DND-41 (cell line): ENCODE results near the gene GAN.

Source experiments
- CTCF ChIP-seq: IDR thresholded peaks from 2 replicates; pipeline ENCODE4 v1.5.1; 2012; ENCODE audit warnings: borderline replicate concordance, low read length, moderate library complexity, mild to moderate bottlenecking; ENCODE audit not compliant: poor library complexity, severe bottlenecking; ENCODE audit errors: extremely low read depth
- EZH2 ChIP-seq: IDR thresholded peaks from 3 replicates; pipeline ENCODE4 v1.6.1; 2012; ENCODE audit warnings: borderline replicate concordance, low read depth, mild to moderate bottlenecking, moderate library complexity, low read length, inconsistent platforms; ENCODE audit not compliant: severe bottlenecking

GRCh38 chr16:81268509-81268908, 46.3 kb upstream of the GAN start:
- no peak for TF ChIP-seq CTCF
- no peak for TF ChIP-seq EZH2
